Measurements from ENCODE around the gene PRKAR2B. TPM values are rescaled to one million over a fixed set of nuclear protein-coding genes. Genes with fewer than 3 reads are reported as not detected.

PRKAR2B gene
- total and polyA plus RNA-seq, 2 of the 4 experiments (the other 2 are of a cell fraction) = 3.0 to 3.1 TPM

GRCh38 chr7:107079212-107079940 lies 34.9 kb downstream of the PRKAR2B start:
- Histone ChIP-seq H3K14ac (replicated peaks; ENCODE audit: low read depth, low read length) (no peak overlapping the region), H4K5ac (ENCODE audit: low read depth, low read length) (no peak overlapping the region), H2BK15ac (ENCODE audit: low read depth, low read length) (no peak overlapping the region), H3K4me1 (ENCODE audit: control insufficient read depth, insufficient read depth, low read length) (no peaks in the 10 kb centered on the region), H3K9ac (ENCODE audit: low read depth, low read length) (no peak overlapping the region), H3K79me1 (ENCODE audit: low read depth in 1 of 2, low read length in 2 of 2) (no peaks in the 10 kb centered on the region), H3K27ac (ENCODE audit: insufficient read depth, low read length) (no peak overlapping the region), H2BK5ac (ENCODE audit: low read depth, low read length, poor library complexity, severe bottlenecking) (no peak overlapping the region), H3K27me3 (ENCODE audit: control insufficient read depth, insufficient read depth, low read length) (no peaks in the 10 kb centered on the region), H3K4me2 (ENCODE audit: low read depth, low read length) (no peak overlapping the region), H2BK120ac (ENCODE audit: low read depth, low read length) (0 out of 2 replicates have a peak overlapping the region, but pooled peaks have one; percentile 7), H4K8ac (ENCODE audit: low read depth in 2 of 2, low read length in 2 of 2) (no peak overlapping the region), H2AK5ac (ENCODE audit: low read depth, low read length) (peak overlapping the region; percentile 3; the same call in 1 of the 2 replicates), H2AFZ (replicated peaks; ENCODE audit: low read length, poor library complexity) (no peak overlapping the region), H4K20me1 (ENCODE audit: insufficient read depth, low read length) (0 out of 2 replicates have a peak, but pooled peaks cover 3% of the 10 kb centered on the region), H3K23ac (ENCODE audit: low read depth, low read length) (no peak overlapping the region), H2BK20ac (ENCODE audit: low read depth, low read length) (no peak overlapping the region), H3K4me3 (ENCODE audit: insufficient read depth, low read depth, low read length) (no peak overlapping the region), H3K36me3 (ENCODE audit: control insufficient read depth, insufficient read depth, low read length) (peaks cover 1% of the 10 kb centered on the region; the same call in 1 of the 2 replicates), H4K91ac (ENCODE audit: insufficient read depth, low read depth, low read length) (no peak overlapping the region), H2AK9ac (replicated peaks; ENCODE audit: low read depth, low read length, poor library complexity) (no peak overlapping the region), H3K18ac (ENCODE audit: low read depth, low read length) (no peak overlapping the region), H3K9me1 (ENCODE audit: insufficient read depth, low read length) (peaks cover 11% of the 10 kb centered on the region), H3K56ac (ENCODE audit: extremely low read depth, insufficient read depth, low read length) (no peak overlapping the region), H3K9me3 (ENCODE audit: control insufficient read depth, insufficient read depth, low read length) (no peaks in the 10 kb centered on the region), H3K4ac (ENCODE audit: low read depth, low read length) (no peak overlapping the region)
- in situ Hi-C loops (cut with MboI; ENCODE audit: low sequenced_read_pairs) (no loop called here), intact Hi-C loops (cut with micrococcal nuclease) (no loop called here), dilution Hi-C loops (cut with HindIII; ENCODE audit: low sequenced_read_pairs, unreplicated experiment) (no loop called here)
- CTCF ChIA-PET = no interaction called here
- 96% methylated on average over 5 of the region's 11 CpGs; no CpG with 5 or more reads in 1 of the 2 experiments for WGBS, 2 experiments (ENCODE audit: extremely low coverage in 2 of 2, insufficient read length in 1 of 2)
- BruUV-seq (replicated peaks) = no TSS peak
- no peak for DNase-seq
- no peak for ATAC-seq (ENCODE audit: low read depth)
- POLR2A ChIA-PET (ENCODE audit: unreplicated experiment) = no interaction called here
- no peak for TF ChIP-seq FOS (IDR thresholded peaks at IDR 0.05; ENCODE audit: low read depth, low read length)
- peak; percentile 75 for TF ChIP-seq MAFK (IDR thresholded peaks at IDR 0.05; ENCODE audit: low read depth, low read length)

Data from IMR-90 (cell line).